Measurements from ENCODE around the gene IL6R.
A peak's percentile ranks its signal among the peaks of the same experiment; 100 is the strongest.

IL6R gene

DNA sequence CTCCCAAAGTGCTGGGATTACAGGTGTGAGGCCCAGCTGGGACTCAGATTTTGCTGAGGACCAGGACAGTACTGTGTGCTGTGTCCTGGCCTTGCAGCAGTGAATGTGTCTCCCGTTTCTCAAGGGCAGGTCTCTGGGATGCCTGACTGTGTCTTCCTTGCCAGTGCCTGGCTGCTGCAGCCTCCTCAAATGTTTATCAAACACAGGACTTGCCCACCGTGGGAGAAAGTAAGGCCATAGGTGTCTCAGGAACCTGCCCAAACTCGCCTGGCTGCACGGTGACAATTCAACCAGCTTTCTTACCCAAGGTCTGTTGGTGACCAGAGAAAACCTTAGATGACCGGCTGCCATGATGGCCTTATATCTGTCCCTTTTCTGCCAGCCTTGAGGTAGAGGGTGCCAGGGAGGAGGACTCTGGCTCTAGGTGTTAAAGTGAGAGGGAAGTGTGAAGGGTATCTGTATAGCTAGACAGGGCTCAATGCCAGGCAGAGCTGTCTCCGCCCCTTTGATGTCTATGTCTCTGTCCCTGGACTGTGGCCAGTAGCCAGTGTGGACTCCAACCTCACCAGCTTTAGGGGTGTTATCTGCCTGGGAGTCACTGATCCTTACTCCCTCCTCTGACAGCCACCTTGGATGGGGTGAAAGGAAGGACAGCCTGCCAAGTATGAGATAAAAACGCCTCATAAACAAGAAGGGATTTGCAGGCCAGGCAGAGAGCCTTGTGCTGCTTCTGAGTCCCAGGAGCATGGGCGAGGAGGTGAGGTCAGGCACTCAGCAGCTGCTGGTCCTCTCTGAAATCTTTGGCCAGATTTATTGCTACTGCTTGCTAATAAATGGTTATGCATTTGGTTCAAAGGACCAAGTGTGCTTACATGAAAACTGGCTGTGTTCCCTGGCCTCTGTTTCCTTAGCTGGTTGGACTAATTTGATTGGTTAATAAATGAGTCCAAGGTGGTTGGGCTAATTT lies 22.3 kb downstream of the IL6R start:
- DNase-seq, result no peak

DNA sequence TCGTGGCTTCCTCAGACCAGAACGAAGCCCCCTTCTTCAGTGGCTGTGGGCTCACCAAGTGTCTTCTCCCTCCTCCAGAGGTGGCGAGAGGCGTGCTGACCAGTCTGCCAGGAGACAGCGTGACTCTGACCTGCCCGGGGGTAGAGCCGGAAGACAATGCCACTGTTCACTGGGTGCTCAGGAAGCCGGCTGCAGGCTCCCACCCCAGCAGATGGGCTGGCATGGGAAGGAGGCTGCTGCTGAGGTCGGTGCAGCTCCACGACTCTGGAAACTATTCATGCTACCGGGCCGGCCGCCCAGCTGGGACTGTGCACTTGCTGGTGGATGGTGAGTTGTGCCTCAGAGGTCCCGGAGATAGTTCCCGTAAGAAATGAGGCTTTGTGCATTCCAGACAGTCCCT lies 24.0 kb downstream of the IL6R start:
- no peak for DNase-seq

DNA sequence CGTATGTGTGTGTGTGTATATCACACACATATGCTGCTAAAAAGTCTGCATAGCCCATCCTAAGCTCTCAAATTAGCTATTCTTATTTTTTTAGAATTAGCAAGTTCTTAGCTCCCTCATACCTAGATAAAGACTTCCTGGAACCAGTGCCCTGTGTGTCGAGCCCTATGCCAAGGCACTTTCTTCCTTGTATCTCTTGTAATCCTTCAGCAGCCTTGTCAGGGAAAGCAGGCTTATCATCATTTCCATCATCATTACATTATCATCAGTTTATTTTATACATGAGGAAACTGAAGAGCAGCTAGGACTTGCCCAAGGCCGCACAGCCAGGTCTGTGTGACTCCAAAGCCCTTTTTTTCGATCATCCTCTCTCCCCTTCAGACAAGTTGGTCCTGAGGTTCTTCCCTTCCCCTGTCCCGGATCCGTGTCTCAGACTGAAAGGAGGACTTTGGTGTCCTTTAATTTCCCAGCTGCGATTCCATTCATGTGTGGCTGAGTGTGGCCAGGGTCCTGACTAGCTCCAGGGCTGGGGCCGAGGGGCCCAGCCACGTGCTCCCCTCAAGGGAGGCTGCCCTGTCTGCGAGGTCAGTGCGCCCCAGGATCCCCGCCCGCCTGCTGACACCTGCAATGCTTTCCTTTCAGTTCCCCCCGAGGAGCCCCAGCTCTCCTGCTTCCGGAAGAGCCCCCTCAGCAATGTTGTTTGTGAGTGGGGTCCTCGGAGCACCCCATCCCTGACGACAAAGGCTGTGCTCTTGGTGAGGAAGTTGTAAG lies 24.9 kb downstream of the IL6R start:
- DNase-seq, result no peak

GRCh38 chr1:154430903-154431302 lies 25.8 kb downstream of the IL6R start:
- DNase-seq, result no peak

- DNase-seq, result no peak
Measured at GRCh38 chr1:154431586-154432373, 26.6 kb downstream of the IL6R start.

DNA sequence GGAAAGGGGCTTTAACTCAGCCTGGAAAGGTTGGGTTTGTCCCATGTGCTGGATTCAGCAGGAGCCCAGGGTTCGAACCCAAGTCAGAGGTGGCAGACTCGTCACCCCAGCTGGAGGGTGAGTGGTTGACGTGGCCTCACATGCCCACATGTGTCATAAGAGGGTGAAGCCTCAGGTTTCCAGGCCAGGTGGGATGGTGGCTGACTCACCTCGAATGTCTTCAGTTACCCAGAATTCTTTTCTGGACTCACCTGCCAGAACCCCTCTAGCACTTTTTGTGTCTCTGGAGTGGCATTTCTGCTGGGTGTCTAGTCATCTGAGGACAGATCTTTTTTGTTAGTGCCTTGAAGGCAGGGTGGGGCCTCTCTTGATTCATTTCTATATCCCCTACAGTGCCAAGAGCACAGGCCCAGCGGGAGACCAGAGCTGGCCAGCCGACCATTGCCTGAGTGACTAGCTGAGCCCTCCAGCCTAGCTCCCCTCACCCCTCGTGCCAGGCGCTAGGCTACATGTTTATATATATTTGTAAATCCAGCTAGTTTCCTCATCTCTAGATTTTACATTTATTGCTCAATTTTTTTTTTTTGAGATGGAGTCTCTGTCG lies 28.1 kb downstream of the IL6R start:
- no peak for DNase-seq

DNA sequence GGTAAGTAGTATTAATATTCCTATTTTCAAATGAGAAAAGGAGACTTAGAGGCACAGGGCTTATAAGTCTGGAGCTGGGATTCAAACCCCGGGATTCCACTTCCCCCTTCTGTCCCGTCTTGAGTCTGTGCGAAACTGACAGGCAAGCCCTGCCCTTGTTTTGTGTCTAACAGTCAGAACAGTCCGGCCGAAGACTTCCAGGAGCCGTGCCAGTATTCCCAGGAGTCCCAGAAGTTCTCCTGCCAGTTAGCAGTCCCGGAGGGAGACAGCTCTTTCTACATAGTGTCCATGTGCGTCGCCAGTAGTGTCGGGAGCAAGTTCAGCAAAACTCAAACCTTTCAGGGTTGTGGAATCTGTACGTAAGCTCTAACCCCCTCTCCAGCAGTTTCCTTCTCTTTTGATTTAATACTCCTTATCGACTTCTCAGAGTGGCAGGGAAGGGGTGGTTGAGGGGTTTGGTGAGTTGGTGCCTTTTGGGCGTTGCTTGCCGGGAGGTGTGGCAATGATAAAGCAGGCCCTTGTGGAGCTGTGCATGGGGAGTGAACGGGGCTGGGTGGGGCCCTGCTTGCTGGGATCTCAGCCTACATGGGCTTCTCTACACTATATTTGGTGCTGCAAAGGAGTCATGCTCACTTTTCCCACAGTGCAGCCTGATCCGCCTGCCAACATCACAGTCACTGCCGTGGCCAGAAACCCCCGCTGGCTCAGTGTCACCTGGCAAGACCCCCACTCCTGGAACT lies 29.4 kb downstream of the IL6R start:
- DNase-seq, result no peak

GRCh38 chr1:154435599-154436200 lies 30.6 kb downstream of the IL6R start:
- no peak for DNase-seq

DNA sequence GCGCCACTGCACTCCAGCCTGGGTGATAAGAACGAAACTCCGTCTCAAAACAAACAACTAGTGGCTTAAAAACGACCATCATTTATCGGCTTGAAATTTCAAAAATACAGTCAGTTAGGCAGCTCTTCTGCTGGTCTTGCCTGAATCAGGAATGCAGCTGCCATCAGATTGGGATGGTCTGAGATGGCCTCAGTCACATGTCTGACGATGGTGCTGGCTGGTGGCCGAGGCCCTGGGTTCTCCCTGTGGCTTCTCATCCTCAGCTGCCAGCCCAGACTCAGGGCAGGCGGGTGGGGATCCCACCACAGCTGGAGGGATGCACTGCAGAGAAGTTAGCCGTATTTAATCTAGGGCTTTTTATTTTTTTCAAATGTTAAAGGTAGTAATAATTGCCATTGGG lies 31.3 kb downstream of the IL6R start:
- DNase-seq, result no peak

DNA sequence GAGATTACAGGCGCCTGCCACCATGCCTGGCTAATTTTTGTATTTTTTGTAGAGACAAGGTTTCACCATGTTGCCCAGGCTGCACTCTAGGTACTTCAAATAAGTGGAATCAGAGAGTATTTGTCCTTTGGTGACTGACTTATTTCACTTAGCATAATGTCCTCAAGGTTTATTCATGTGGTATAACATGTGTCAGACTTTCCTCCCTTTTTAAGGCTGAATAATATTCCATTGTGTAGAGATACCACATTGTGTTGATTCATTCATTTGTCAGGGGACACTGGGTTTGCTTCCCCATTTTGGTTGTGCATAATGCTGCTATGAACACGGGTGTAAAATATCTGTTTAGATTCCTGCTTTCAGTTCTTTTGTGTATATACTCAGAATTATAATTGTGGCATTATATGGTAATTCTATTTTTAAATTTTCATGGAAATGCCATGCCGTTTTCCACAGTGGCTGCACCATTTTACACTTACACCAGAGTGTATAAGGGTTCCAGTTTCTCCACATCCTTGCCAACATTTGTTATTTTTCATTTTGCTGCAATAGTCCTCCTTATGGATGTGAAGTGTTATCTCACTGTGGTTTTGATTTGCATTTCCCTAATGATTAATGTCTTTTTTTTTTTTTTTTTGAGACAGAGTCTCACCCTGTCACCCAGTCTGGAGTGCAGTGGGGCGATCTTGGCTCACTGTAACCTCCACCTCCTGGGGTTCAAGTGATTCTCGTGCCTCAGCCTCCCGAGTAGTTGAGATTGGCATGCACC lies 35.1 kb downstream of the IL6R start:
- no peak for DNase-seq

DNA sequence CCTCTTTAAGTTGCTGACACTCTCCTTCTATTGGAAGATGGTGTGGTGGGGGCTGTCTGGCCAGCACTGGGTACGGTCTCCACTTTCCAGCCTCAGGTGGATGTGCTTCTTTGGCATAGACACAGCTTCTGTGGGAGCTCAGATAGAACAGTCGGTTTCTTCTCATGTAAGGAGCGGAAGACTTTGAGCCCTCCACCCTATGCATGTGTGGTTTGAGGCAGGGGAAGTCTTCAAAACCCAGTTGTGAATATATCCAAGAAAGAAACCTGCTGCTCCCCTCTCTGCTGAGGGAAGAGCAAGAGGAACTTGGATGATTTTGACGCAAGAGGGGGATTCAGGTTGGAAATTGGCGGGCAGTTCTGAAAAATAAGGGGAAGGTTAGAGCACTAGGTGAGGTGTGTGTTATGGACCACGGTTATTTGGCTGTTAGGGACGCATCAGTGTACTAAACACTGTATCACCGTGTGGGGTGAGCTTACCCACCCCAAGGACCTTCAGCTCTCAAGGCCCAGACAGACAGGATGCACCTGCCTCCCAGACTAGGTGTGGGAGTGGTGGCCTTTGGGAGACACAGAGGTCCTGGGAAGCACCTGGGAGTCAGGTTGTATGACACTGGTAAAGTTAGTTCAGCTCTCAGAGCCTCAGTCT lies 36.2 kb downstream of the IL6R start:
- no peak for DNase-seq

GRCh38 chr1:154442006-154442740 lies 37.0 kb downstream of the IL6R start:
- no peak for DNase-seq

- no peak for DNase-seq
Measured at GRCh38 chr1:154443274-154444013, 38.3 kb downstream of the IL6R start.

GRCh38 chr1:154445040-154445472 lies 39.9 kb downstream of the IL6R start:
- peak; percentile 30 for DNase-seq

DNA sequence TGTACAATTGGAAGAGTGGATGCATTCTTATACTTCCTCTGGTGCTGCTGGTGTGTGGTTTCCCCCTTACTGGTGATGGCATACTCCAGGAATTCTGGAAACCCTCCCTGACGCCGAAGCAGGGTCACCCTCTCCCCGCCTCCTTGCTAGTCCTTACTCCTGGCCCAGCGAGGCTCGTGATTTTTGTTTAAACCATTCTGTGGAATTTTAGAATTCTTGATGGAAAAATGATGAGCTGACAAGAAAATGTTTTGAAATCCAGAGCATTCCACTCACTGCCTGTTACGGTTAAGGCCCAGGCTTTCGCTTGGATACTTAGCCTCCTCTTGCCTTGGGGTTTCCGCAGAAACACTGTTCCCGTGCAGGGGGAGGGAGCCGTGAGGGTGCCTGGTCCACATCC lies 41.1 kb downstream of the IL6R start:
- DNase-seq, result no peak

GRCh38 chr1:154446789-154447188 lies 41.6 kb downstream of the IL6R start:
- no peak for DNase-seq

GRCh38 chr1:154448331-154448811 lies 43.2 kb downstream of the IL6R start:
- DNase-seq, result no peak

DNA sequence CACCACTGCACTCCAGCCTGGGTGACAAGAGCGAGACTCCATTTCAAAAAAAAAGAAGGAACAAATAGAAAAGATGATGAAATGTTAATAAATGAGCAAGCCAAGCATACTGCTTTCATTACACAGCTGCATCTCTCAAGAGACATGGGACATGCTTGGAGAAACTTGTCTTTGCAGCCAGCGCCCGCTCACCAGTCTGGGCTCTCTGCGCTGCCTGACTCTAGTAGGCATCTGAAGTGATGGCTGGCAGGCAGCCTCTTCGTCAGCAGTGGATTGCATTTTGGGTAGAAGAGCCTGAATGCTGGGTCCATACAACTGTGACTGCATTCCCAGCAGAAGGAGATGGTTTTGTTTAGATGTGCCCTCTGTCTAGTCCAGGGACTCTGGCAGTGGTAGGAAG lies 48.0 kb downstream of the IL6R start:
- no peak for DNase-seq
